Prostate gland (tissue), 2 donors: ENCODE measurements around the gene CELF4.

ENCODE experiments used
- POLR2AphosphoS5 ChIP-seq: sonication (generic); formaldehyde crosslinking; IDR thresholded peaks from one replicate; pipeline ENCODE4 v1.6.1; 2017; ENCODE audit warnings: antibody characterized with exemption
- TF ChIP-seq, protein P1 (sequence below), 4 experiments: fragments of 200-600 bp in 2 of 4; fragments of 450-650 bp in 2 of 4; sonication (generic) in 2 of 4; IDR thresholded peaks; 1 replicate in 3 of 4; 2 replicates in 1 of 4; pipeline ENCODE4 v1.5.1; 2016 to 2019; ENCODE audit warnings: antibody characterized with exemption in 4 of 4, mild to moderate bottlenecking in 2 of 4, moderate library complexity in 2 of 4

DNA sequence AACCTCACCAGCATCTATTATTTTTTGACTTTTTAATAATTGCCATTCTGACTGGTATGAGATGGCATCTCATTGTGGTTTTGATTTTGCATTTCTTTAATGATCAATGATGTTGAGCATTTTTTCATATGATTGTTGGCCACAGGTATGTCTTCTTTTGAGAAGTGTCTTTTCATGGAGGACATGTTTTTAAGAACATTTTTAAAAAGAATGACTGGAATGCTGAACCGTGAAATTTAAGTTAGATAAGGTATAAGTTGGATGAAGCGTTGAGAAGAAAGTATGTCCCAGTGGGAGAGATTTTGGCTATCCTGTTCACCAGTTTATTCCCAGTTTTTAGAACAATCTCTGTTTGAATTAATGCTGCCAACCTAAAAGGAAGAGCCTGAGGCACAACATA is 365.9 kb downstream of the CELF4 start:
- TF ChIP-seq POLR2AphosphoS5 = no peak
- TF ChIP-seq, protein P1, sequence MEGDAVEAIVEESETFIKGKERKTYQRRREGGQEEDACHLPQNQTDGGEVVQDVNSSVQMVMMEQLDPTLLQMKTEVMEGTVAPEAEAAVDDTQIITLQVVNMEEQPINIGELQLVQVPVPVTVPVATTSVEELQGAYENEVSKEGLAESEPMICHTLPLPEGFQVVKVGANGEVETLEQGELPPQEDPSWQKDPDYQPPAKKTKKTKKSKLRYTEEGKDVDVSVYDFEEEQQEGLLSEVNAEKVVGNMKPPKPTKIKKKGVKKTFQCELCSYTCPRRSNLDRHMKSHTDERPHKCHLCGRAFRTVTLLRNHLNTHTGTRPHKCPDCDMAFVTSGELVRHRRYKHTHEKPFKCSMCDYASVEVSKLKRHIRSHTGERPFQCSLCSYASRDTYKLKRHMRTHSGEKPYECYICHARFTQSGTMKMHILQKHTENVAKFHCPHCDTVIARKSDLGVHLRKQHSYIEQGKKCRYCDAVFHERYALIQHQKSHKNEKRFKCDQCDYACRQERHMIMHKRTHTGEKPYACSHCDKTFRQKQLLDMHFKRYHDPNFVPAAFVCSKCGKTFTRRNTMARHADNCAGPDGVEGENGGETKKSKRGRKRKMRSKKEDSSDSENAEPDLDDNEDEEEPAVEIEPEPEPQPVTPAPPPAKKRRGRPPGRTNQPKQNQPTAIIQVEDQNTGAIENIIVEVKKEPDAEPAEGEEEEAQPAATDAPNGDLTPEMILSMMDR (IDR thresholded peaks at IDR 0.05) = no peak
